Spleen (tissue), 11 donors: ENCODE measurements around the gene STARD7. TPM values are rescaled to one million over a fixed set of nuclear protein-coding genes. Genes with fewer than 3 reads are reported as not detected.
"Not testable (repeated sequence)": the region's sequence is repeated elsewhere in the genome, so short reads cannot be mapped to it uniquely, and the experiment has no call there.

Experiments
- DNase-seq: peaks from one replicate; pipeline ENCODE4 v3.0.0-alpha.2; 2020
- H3K27ac ChIP-seq, 8 donors: fragments of 200-600 bp; sonication (generic) in 7 of 8; 1 replicate in 4 of 8; 2 replicates in 4 of 8; pipeline versions ENCODE4 v1.5.0 to v1.8.0; 2016 to 2021; ENCODE audit warnings: inconsistent platforms in 4 of 8, mild to moderate bottlenecking in 4 of 8, moderate library complexity in 1 of 8
- H3K27me3 ChIP-seq, 7 donors: fragments of 200-600 bp; sonication (generic) in 6 of 7; replicated peaks in 1 of 7; 1 replicate in 4 of 7; 2 replicates in 3 of 7; pipeline versions ENCODE4 v1.5.0 to v1.8.0; 2016 to 2021; ENCODE audit warnings: inconsistent platforms in 3 of 7, mild to moderate bottlenecking in 1 of 7
- H3K36me3 ChIP-seq, 6 donors: fragments of 200-600 bp; sonication (generic) in 5 of 6; 1 replicate in 4 of 6; 2 replicates in 2 of 6; pipeline versions ENCODE4 v1.5.0 to v1.8.0; 2016 to 2021; ENCODE audit warnings: inconsistent platforms in 2 of 6
- H3K4me1 ChIP-seq, 6 donors: fragments of 200-600 bp; sonication (generic) in 5 of 6; 1 replicate in 3 of 6; 2 replicates in 3 of 6; pipeline versions ENCODE4 v1.5.0 to v1.8.0; 2016 to 2021; ENCODE audit warnings: inconsistent platforms in 3 of 6
- H3K4me3 ChIP-seq, 8 donors: fragments of 200-600 bp; sonication (generic) in 7 of 8; 1 replicate in 4 of 8; 2 replicates in 4 of 8; pipeline versions ENCODE4 v1.5.0 to v1.8.0; 2016 to 2021; ENCODE audit warnings: inconsistent platforms in 4 of 8, mild to moderate bottlenecking in 4 of 8, moderate library complexity in 2 of 8
- H3K9me3 ChIP-seq, 8 donors: fragments of 200-600 bp; sonication (generic) in 7 of 8; 1 replicate in 4 of 8; 2 replicates in 4 of 8; pipeline versions ENCODE4 v1.5.0 to v1.8.0; 2016 to 2021; ENCODE audit warnings: inconsistent platforms in 4 of 8
- CTCF ChIP-seq, 11 experiments: fragments of 200-600 bp in 7 of 11; fragments of 450-650 bp in 4 of 11; sonication (generic) in 4 of 11; IDR thresholded peaks in 8 of 11; conservative IDR thresholded peaks in 3 of 11; 1 replicate in 7 of 11; 2 replicates in 4 of 11; pipeline versions ENCODE4 v1.4.0 to v1.8.0; 2016 to 2021; ENCODE audit warnings: antibody characterized with exemption in 11 of 11, inconsistent platforms in 4 of 11, mild to moderate bottlenecking in 1 of 11
- POLR2A ChIP-seq, 3 donors: fragments of 450-650 bp; IDR thresholded peaks; one replicate each; pipeline ENCODE4 v1.5.1; 2017; ENCODE audit warnings: antibody characterized with exemption in 3 of 3, mild to moderate bottlenecking in 1 of 3
- POLR2AphosphoS5 ChIP-seq, 3 donors: sonication (generic); formaldehyde crosslinking; IDR thresholded peaks; one replicate each; pipeline ENCODE4 v1.5.1; 2017; ENCODE audit warnings: antibody characterized with exemption in 3 of 3
- WGBS, 5 donors: extraction: QIAGEN DNeasy Blood & Tissue Kit in 3 of 5; methylation state at CpG; one replicate each; pipeline versions ENCODE4 v1.1.5 to v1.1.7; 2013 to 2018; 5-methylcytosine and 5-hydroxymethylcytosine counted together
- intact Hi-C: fragments of 100-400 bp; cut with DNase I; formaldehyde crosslinking; loops from one replicate; pipeline ENCODE4 v1.15.0; 2023; ENCODE audit warnings: low total_unique reads
- polyA plus RNA-seq, 3 donors: library from polyadenylated mRNA; stranded (reverse); fragments of 200-250 nt; gene quantifications; one replicate each; pipeline ENCODE4 v1.2.1, GENCODE V29; 2013
- total RNA-seq, 7 donors: library from RNA; depleted of rRNA in 3 of 7; stranded (reverse); fragments of >200 nt in 3 of 7; fragmentation: NEBNext Ultra II Directional in 4 of 7; extraction: Animal tissue kit (Norgen Biotek cat#: 25700) in 4 of 7; gene quantifications; one replicate each; pipeline versions ENCODE4 v1.1.0 to v1.2.1, GENCODE V29; 2016 to 2021
- donor health status: healthy with polysubstance abuse.
- donor health status: DM: no; HTN: no; CAD: no; lungs with moderate emphysema.
- donor health status: DM: no; HTN: no; CAD: no.
- donor health status: Bipolar disorder and iron deficiency.
- donor health status: healthy.
- donor health status: DM: no; HTN: no; CAD: no.
- donor health status: DM: yes; HTN: yes; CAD: no.

Gene STARD7
- total and polyA plus RNA-seq, 10 donors = 45.1 to 174 (median 108) TPM

DNA sequence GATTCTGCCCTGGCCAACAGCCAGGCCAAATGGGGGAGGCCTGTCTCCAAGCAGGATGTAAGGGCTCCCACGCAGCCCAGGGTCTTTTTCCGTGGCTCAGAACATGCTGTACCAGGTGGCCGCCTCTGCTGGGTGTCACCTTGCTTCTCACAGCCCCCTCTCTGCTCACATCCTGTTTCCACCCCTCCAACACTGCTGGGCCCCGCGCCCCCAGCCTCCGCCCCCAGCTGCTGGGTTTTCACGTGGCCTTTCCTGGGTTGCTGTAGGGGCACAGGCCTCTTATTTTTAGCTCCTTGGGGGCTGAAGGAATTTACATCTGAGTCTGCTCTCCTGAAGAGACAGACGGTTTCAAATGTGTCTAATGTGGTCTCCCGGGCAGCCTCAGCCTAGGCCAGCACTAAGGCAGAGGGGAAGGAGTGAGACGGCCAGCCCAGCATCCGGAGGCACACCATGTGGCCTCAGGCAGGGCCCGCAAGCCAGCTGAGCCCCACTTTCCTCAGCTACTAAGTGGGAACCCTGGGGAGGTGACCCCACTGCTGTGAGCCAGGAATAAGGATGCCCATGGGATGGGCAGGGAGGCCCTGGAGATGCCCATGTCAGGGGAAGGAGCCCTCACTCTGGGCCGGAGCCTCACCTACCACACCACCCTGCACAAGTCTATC lies 44.7 kb downstream of the STARD7 start:
- peaks cover 16 to 64% (median 48%) of the 10 kb centered on the region in 6 donors for H3K4me1 ChIP-seq
- H3K4me3 ChIP-seq = peak overlapping the region in 2 of 8 donors; percentile 15 to 55
- 20 to 42% (median 31%) methylated on average over 11 to 13 of the region's 13 CpGs for WGBS, 5 donors
- peak in 1 of 3 donors; percentile 23 for TF ChIP-seq POLR2A (IDR thresholded peaks at IDR 0.05)
- TF ChIP-seq POLR2AphosphoS5 (IDR thresholded peaks at IDR 0.05) = peak; percentile 83 to 90 (median 89)
- TF ChIP-seq CTCF (IDR thresholded peaks at IDR 0.05 in 8 of 11, conservative IDR thresholded peaks at IDR 0.05 in 3 of 11) = no peak
- no peaks in the 10 kb centered on the region for H3K27me3 ChIP-seq
- intact Hi-C loops = no loop called here
- no peaks in the 10 kb centered on the region for H3K36me3 ChIP-seq
- DNase-seq = peak; percentile 92
- H3K27ac ChIP-seq = peak overlapping the region; percentile 69 to 93 (median 84)
- peaks cover 0 to 8% (median 0%) of the 10 kb centered on the region in 8 donors for H3K9me3 ChIP-seq

DNA sequence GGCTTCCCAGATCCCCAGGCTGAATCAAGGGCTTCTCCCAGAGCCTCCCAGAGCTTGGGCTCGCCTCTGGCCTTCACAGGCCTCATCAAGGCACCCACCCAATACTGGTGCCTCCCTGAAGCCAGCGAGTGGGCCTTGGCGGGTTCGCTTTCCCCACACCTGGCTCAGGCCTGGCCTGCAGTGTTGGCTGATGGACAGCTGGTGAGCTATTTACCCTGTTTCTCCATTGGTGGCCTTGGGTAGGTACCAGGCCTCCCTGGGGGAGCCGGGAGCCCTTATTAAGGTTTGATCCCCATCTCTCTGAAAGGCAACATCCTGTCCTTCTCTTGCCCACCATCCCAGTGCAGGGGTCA lies 45.2 kb downstream of the STARD7 start:
- H3K4me1 ChIP-seq = peaks cover 18 to 69% (median 54%) of the 10 kb centered on the region in 6 donors
- H3K9me3 ChIP-seq = peaks cover 0 to 8% (median 0%) of the 10 kb centered on the region in 8 donors
- 61 to 93% (median 81%) methylated on average over 5 of the region's 5 CpGs for WGBS, 5 donors
- H3K27ac ChIP-seq = peak overlapping the region; percentile 68 to 93 (median 84)
- TF ChIP-seq CTCF (IDR thresholded peaks at IDR 0.05 in 8 of 11, conservative IDR thresholded peaks at IDR 0.05 in 3 of 11) = no peak
- TF ChIP-seq POLR2AphosphoS5 (IDR thresholded peaks at IDR 0.05) = no peak
- no peak for TF ChIP-seq POLR2A (IDR thresholded peaks at IDR 0.05)
- H3K27me3 ChIP-seq = no peaks in the 10 kb centered on the region
- intact Hi-C loops = no loop called here
- no peaks in the 10 kb centered on the region for H3K36me3 ChIP-seq
- DNase-seq = no peak
- peak overlapping the region in 1 of 8 donors; percentile 55 for H3K4me3 ChIP-seq

GRCh38 chr2:96161898-96162297 lies 46.7 kb downstream of the STARD7 start:
- H3K27me3 ChIP-seq = no peaks in the 10 kb centered on the region
- WGBS, 5 donors = 53 to 64% (median 55%) methylated on average over 5 of the region's 5 CpGs
- peaks cover 33 to 84% (median 68%) of the 10 kb centered on the region in 6 donors for H3K4me1 ChIP-seq
- peaks cover 0 to 8% (median 0%) of the 10 kb centered on the region in 8 donors for H3K9me3 ChIP-seq
- H3K36me3 ChIP-seq = no peaks in the 10 kb centered on the region
- TF ChIP-seq POLR2A (IDR thresholded peaks at IDR 0.05) = no peak
- TF ChIP-seq CTCF (IDR thresholded peaks at IDR 0.05 in 8 of 11, conservative IDR thresholded peaks at IDR 0.05 in 3 of 11) = no peak
- peak in 1 of 3 donors; percentile 40 for TF ChIP-seq POLR2AphosphoS5 (IDR thresholded peaks at IDR 0.05)
- H3K27ac ChIP-seq = peak overlapping the region; percentile 43 to 93 (median 84)
- intact Hi-C loops = no loop called here
- peak overlapping the region in 1 of 8 donors; percentile 30 for H3K4me3 ChIP-seq
- DNase-seq = no peak

DNA sequence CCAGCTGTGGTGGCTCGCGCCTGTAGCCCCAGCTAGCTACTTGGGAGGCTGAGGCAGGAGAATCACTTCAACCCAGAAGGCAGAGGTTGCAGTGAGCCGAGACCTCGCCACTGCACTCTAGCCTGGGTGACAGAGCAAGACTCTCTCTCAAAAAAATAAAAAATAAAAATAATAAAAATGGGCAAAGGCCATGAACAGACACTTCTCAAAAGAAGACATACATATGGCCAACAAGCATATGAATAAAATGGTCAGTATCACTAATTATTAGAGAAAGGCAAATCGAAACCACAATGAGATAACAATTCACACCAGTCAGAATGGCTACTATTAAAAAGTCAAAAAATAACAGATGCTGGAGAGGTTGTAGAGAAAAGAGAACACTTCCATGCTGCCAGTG lies 48.3 kb downstream of the STARD7 start:
- WGBS, 5 donors = 89 to 96% (median 94%) methylated on average over 5 of the region's 5 CpGs
- H3K4me3 ChIP-seq, H3K9me3 ChIP-seq, H3K27me3 ChIP-seq, H3K36me3 ChIP-seq, DNase-seq, intact Hi-C loops: not testable (repeated sequence)
- peaks cover 36 to 95% (median 80%) of the 10 kb centered on the region in 6 donors for H3K4me1 ChIP-seq
- peak overlapping the region in 4 of 8 donors; percentile 75 to 93 (median 82) for H3K27ac ChIP-seq
